Germinal center (tissue), 1 donor: ENCODE data around the gene CRP.
"Not testable (repeated sequence)": the region's sequence is repeated elsewhere in the genome, so short reads cannot be mapped to it uniquely, and the experiment has no call there.

ENCODE experiments used
- DNase-seq: peaks from one replicate; pipeline ENCODE4 v3.0.0; 2012; ENCODE audit warnings: mixed read lengths, low spot score

CRP gene

DNA sequence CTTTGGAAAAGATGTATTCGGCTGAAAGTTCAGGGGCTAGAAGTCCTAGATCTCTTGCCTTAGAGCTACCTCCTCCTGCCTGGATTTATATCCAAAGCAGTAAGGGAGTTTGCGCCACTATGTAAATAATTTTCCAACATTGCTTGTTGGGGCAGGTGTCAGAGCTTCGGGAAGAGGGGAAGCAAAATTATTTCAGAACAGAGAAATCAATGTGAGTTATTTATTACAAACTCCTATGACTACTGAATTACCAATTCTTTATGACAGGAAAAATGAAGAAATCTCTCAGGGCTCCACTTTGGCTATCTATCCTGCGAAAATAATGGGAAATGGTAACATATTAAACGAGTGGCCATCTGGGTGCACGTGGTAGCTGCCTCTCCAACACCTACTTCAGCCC lies at the start of gene CRP:
TSS of gene CRP (minus strand) at position 61 of the 400 bp plus-strand sequence. CDS start 104 bp downstream, outside the sequence.
- no peak for DNase-seq

DNA sequence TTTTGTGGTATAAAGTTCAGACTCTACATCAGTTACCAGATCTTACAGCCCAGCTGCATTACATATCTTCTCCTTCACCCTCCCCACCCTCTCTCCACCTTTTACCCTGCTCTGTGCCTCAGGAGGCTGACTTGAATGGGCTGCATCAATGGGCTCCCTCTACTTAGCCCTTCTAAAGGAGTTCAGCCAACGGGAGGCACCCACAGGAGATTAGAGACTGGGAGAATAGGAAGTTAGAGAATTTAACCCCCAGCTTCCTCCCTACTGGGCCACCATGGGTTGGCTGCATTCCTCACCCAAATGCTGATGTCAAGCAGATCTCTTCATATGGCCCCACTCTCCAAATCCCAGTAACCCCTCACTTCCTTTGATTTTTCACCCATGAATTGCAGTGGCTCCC lies 49.3 kb upstream of the CRP start:
- no peak for DNase-seq

GRCh38 chr1:159756397-159756796 lies 42.0 kb upstream of the CRP start:
- no peak for DNase-seq

DNA sequence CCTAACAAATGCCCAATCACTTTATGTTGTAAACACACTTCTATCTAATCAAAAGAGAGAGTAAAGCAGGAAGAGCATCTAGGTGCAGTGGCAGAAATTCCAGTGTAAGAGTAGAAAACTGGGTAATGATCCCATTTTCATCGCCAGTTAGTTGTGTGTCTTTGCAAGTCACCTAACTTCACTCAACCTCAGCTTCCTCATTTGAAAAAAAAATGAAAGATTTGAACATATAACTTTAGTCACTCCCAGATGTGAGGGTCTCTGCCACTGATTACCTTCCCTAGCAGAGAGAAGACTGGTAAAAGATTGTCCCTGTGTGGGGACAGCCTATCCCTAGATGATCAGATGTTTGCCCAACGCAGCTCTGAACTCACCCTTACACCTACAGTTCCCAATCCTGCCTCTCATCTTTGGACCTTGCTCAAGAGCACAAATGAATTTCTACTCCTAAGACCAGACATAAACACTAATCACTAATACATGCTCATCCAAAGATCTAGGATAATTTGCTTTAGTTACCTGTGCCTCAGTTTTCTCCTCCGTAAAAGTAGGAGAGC lies 41.1 kb upstream of the CRP start:
- no peak for DNase-seq

DNA sequence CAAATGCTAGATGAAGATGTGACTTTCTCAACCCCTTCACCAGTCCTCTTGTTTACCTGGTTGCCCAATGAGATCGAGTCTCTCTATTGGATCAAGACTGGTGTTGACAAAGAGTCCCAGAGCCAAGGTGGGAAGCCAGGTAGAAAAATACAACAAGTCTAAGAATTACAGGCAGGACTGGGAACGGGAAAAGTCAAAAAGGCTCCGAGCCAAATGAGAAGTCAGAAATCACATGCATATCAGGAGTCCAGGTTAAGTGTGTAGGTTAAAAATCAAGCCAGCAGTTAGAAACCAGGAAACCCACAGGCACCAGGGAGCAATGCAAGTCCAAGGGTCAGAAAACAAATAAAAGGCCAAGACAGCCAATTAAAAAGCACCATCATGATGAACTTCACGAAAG lies 39.0 kb upstream of the CRP start:
- DNase-seq, result no peak

- no peak for DNase-seq
These were observed 37.8 kb upstream of the CRP start for GRCh38 chr1:159752135-159752580.

GRCh38 chr1:159751031-159751430 lies 36.6 kb upstream of the CRP start:
- no peak for DNase-seq

GRCh38 chr1:159750621-159751020 lies 36.2 kb upstream of the CRP start:
- no peak for DNase-seq

DNA sequence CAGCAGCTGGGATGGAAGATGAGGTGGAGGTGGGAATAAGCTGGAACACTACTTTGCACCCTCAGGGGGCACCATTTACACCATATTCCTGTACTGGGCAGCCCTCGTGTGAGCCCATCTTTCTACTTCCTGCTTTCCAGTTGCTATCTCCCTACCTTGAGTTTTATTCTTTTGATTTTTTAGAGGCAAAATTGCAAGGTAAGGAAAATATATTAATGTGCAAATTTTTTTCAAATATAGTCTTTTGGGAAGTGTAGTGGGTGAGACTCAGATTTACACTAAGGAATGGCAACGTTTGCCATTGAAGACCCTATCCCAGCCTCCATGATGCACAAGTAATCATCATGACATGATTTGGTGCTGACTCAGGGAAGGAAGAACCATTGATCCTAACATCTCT lies 35.2 kb upstream of the CRP start:
- DNase-seq, result no peak

- no peak for DNase-seq
These were observed 34.0 kb upstream of the CRP start for GRCh38 chr1:159748370-159748769.

DNA sequence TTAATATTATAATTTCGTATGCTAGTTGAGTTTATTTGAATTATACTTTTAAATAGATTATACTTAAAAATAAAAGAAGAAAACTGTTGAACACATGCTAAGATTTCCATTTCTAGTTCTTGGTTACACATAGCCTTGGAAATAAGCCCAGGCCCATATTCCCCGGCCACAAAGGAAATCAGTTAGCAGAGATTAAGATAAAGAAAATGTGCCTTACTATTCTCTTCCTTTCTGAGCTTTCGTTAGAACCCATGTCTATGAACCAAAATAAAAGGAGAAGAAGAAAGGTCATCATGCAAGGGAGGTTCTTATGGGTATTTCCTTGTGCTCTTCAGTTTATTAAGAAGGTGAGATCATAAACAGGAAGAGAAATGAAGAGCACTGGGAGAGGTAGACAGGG lies 32.3 kb upstream of the CRP start:
- no peak for DNase-seq

DNA sequence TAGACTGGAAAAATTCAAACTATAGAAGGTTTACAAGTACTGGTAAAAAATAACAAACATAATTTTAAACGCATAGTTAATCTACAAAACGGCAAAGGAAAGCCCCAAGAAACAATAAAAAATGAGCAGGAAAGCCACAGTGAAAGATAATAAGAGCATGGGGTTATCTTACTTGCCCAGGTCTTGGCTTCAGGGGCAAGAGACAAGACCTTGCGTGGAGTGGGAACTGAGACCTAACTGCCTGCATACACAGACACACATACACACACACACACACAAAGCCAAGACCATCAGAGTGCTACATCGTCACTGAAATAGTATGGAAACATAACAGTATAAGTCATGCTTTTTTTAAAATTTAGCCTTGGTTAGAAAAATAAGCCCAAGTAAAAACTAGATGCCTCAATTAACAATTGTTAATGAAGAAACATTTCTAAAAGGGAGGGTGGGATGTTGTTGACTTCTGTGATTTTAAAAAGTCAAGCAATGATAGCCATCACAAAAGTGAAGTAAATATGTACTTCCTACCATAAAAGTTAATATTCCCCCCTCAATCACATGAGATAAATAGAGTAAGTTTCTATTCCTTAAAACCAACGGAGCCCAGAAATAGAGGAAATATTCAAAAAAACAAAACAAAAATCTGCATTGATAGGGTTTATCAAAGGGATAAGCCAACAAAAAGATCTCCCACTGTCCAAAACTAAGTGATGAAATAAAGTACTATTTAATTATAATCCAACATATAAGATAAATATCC lies 29.4 kb upstream of the CRP start:
- no peak for DNase-seq

DNA sequence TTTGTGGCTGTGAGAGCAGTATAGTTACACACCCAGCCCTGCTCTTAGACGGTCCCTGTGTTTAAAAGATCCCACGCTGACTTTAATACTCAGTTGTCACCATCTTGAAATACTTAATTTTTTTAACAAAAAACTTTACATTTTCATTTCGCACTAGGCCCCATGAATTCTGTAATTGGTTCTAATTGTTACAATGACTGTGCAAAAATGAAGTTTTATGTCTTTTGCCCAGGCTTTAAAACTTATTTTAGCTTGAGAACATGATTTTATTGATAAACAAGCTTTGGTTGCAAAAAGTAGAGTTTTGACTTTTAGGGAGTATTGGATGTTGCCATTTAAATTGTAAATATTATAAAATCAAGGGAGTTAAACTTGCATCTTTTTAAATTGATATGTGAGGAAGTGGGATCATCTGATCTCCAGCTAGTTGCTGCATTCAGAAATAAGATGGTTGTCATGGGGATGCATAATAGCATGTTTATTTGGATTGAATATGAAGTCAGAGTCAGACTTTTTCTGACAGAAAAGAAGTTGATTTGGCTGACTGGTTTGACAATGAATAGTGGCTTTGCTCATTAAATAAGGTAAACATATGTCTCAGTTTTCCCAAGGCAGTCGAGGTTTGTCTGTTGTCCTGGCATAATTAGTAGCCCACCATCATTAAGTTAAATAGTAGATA lies 23.0 kb upstream of the CRP start:
- DNase-seq, result no peak

- DNase-seq, result not testable (repeated sequence)
These were observed 8.8 kb upstream of the CRP start for GRCh38 chr1:159723188-159723587.

DNA sequence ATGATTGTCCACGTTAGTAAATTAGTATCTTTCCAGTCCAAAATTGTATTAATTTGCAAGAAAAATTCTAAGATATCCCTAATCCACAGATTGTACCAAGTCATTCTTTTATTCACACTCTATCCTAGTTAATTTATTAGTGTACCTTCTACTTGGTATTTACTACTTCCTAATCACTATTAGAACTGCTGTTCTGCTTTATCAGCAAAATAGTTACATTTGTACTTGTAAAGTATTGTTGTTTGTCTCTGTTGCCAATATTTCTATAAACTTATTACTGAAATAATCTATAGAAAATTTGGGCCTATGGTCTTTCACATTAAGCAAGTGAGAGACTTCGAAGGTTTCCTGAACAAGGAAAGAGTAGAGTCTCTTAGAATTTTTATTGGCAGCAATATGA lies 5.6 kb upstream of the CRP start:
- no peak for DNase-seq

GRCh38 chr1:159715855-159716254 lies 1.5 kb upstream of the CRP start:
- no peak for DNase-seq

GRCh38 chr1:159712080-159712479 lies 2.3 kb downstream of the CRP start:
- no peak for DNase-seq

DNA sequence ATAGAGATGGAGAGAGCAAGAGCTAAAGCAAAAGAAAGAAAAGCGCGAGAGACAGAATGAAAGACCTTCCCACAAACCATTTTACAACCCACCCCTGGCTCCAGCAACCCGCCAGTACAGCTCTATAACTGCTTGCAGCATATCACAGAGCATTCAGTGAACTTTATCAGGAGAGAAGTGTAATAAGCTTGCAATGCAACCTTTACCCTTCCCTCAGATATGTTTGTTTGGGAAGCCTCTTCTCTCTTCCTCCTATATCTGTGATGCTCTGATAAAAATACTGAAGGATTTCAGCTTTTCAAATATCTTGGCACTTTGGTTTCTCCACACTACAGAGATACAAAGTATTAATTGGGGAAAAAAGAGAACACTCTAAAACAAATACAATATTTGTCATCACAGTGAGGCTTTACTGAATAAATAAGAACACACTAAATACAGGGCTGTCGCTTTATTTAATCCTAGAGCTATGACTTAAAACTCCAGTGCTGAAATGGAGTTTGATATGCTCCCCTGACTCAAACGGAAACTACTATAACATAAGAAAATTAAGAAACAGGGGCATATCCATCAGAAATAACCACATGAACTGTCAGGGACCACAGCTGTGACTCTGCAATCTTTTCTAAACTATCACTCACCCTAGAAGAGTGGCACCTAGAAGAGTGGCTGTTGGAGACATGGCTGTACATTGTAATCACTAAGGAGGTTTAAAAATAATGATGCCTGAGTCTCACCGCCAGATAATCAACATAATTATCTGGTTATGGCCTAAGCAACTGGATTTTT lies 6.7 kb downstream of the CRP start:
- no peak for DNase-seq

- DNase-seq, result no peak
These were observed 8.5 kb downstream of the CRP start for GRCh38 chr1:159705904-159706256.

DNA sequence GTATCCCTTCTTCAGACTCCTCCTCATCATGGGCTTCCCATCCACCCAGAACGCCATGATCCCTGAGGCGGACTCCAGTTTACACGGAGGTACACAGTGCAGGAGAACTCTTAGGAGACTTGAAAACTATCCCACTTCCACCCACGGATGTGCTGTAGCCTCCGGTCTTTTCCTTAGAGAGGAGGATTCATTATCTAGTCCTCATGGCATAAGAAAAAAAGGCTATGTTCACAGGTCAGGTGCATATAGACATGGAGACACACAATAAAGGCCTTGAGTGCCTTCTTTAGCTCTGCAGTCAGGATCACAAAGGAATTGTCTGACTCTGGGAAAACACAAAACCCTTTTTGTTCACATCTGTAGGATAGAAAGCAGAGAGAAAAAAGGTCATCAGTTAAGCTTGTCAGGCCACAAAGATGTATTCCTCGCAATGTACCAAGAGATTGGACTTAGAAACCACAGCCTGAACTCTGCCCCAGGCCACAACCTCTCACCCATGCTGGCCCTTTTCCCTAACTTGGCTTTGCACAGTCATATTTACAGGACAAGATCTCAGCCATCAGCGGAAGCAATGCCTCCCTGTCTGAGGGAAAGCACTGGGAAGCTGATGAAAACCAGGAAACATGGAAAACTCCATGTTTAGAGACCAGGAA lies 9.0 kb downstream of the CRP start:
- no peak for DNase-seq

DNA sequence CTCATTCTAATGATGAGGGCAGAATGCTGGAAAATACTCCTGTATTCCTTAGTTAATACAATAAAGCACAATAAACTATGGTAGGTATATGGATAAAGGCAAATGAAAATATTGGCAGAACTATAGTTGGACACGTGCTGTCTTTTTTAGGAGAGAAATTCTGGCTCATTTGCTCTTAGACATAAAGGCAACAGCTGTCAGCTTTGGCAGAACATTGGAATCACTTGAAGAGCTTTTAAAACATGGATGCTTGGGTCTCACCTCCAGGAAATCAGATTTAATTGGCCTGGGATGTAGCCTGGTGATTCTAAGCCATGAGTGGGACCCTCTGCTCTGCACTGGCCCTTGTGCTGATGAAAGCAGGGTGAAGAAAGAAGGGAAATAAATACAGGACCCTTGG lies 9.9 kb downstream of the CRP start:
- DNase-seq, result no peak

- DNase-seq, result no peak
These were observed 14.1 kb downstream of the CRP start for GRCh38 chr1:159700312-159700711.
